Neural cell (in vitro differentiated cells): ENCODE data around the gene LCNL1. TPM values are rescaled to one million over a fixed set of nuclear protein-coding genes. Genes with fewer than 3 reads are reported as not detected.
A peak's percentile ranks its signal among the peaks of the same experiment; 100 is the strongest.

ENCODE experiments used
- H2AFZ ChIP-seq: fragments of 200-600, 300-800 bp; sonication (generic), shearing (Covaris generic); 2 replicates; pipeline ENCODE4 v1.6.0; 2014; ENCODE audit warnings: low read depth, mild to moderate bottlenecking, antibody characterized with exemption, low read length, moderate library complexity
- H3F3A ChIP-seq: fragments of 200-600 bp; shearing (Covaris generic); 2 replicates; pipeline ENCODE4 v1.6.1; 2016; ENCODE audit warnings: mild to moderate bottlenecking, moderate library complexity, mixed read lengths, antibody characterized with exemption, low read length; ENCODE audit not compliant: insufficient read depth, poor library complexity, severe bottlenecking
- H3K27ac ChIP-seq: fragments of 200-600, 300-800 bp; sonication (generic), shearing (Covaris generic); 2 replicates; pipeline ENCODE4 v1.5.1; 2014; ENCODE audit warnings: mild to moderate bottlenecking, low read length, moderate library complexity
- H3K27me3 ChIP-seq: fragments of 300-800, 200-600 bp; sonication (generic), shearing (Covaris generic); 2 replicates; pipeline ENCODE4 v1.6.0; 2014; ENCODE audit warnings: mild to moderate bottlenecking, low read depth, low read length, moderate library complexity; ENCODE audit not compliant: insufficient read depth
- H3K36me3 ChIP-seq: fragments of 300-800, 200-600 bp; sonication (generic), shearing (Covaris generic); 2 replicates; pipeline ENCODE4 v1.5.1; 2014; ENCODE audit warnings: mild to moderate bottlenecking, antibody characterized with exemption, low read length, moderate library complexity; ENCODE audit not compliant: insufficient read depth
- H3K4me2 ChIP-seq: fragments of 300-800, 200-600 bp; sonication (generic), shearing (Covaris generic); 2 replicates; pipeline ENCODE4 v1.6.0; 2014; ENCODE audit warnings: mild to moderate bottlenecking, low read length
- H3K4me3 ChIP-seq: fragments of 300-800, 200-600 bp; sonication (generic), shearing (Covaris generic); 2 replicates; pipeline ENCODE4 v1.5.1; 2014; ENCODE audit warnings: mild to moderate bottlenecking, low read length, moderate library complexity
- H3K79me2 ChIP-seq: fragments of 200-600 bp; shearing (Covaris generic); replicated peaks from 2 replicates; pipeline ENCODE4 v1.6.0; 2014; ENCODE audit warnings: mild to moderate bottlenecking, low read length, moderate library complexity; ENCODE audit not compliant: insufficient read depth
- H3K9ac ChIP-seq: fragments of 300-800, 200-600 bp; sonication (generic), shearing (Covaris generic); 2 replicates; pipeline ENCODE4 v1.6.1; 2016; ENCODE audit warnings: mild to moderate bottlenecking, low read length, mixed read lengths
- H3K9me2 ChIP-seq: fragments of 200-600 bp; shearing (Covaris generic); 2 replicates; pipeline ENCODE4 v1.6.1; 2016; ENCODE audit warnings: mild to moderate bottlenecking, low read length, mixed read lengths; ENCODE audit not compliant: insufficient read depth
- H3K9me3 ChIP-seq: fragments of 200-600, 300-800 bp; sonication (generic), shearing (Covaris generic); 2 replicates; pipeline ENCODE4 v1.6.1; 2016; ENCODE audit warnings: mild to moderate bottlenecking, mixed run types, low read length, moderate library complexity, mixed read lengths
- H4K20me1 ChIP-seq: fragments of 200-600 bp; shearing (Covaris generic); 2 replicates; pipeline ENCODE4 v1.6.1; 2016; ENCODE audit warnings: mild to moderate bottlenecking, mixed run types; ENCODE audit not compliant: insufficient read depth
- EP300 ChIP-seq: fragments of 450-650 bp; conservative IDR thresholded peaks from 2 replicates; pipeline ENCODE4 v1.6.1; 2014; ENCODE audit warnings: antibody characterized with exemption, mild to moderate bottlenecking, moderate library complexity; ENCODE audit not compliant: poor library complexity, severe bottlenecking
- EZH2 ChIP-seq: fragments of 200-600, 300-800 bp; shearing (Covaris generic), sonication (generic); IDR thresholded peaks from 2 replicates; pipeline ENCODE4 v1.6.1; 2014; ENCODE audit warnings: antibody characterized with exemption, low read length, borderline replicate concordance, mild to moderate bottlenecking; ENCODE audit not compliant: insufficient read depth, poor library complexity, severe bottlenecking
- MXI1 ChIP-seq: fragments of 450-650 bp; conservative IDR thresholded peaks from 2 replicates; pipeline ENCODE4 v1.6.1; 2014; ENCODE audit warnings: antibody characterized with exemption, mild to moderate bottlenecking; ENCODE audit not compliant: poor library complexity, severe bottlenecking
- POLR2AphosphoS5 ChIP-seq: IDR thresholded peaks from 2 replicates; pipeline ENCODE4 v1.6.1; 2012
- RAD21 ChIP-seq: fragments of 450-650 bp; conservative IDR thresholded peaks from 2 replicates; pipeline ENCODE4 v1.6.1; 2014; ENCODE audit warnings: antibody characterized with exemption, mild to moderate bottlenecking, moderate library complexity
- SMC3 ChIP-seq: fragments of 450-650 bp; conservative IDR thresholded peaks from 2 replicates; pipeline ENCODE4 v1.6.1; 2014; ENCODE audit warnings: antibody characterized with exemption, mild to moderate bottlenecking, moderate library complexity; ENCODE audit not compliant: poor library complexity
- TAF1 ChIP-seq: IDR thresholded peaks from 2 replicates; pipeline ENCODE4 v1.6.1; 2012; ENCODE audit warnings: low read depth
- polyA plus RNA-seq: library from polyadenylated mRNA; depleted of rRNA; stranded (reverse); fragments of >200 nt; gene quantifications from 2 replicates; pipeline ENCODE4 v1.2.3, GENCODE V29; 2014
- TF ChIP-seq, protein P1 (sequence below): fragments of 450-650 bp; IDR thresholded peaks from 2 replicates; pipeline ENCODE4 v1.5.1; 2014; ENCODE audit warnings: antibody characterized with exemption, mild to moderate bottlenecking, moderate library complexity; ENCODE audit not compliant: poor library complexity, severe bottlenecking
- TF ChIP-seq, protein P2 (sequence below): IDR thresholded peaks from 2 replicates; pipeline ENCODE4 v1.6.1; 2012; ENCODE audit warnings: borderline replicate concordance

Gene LCNL1
- polyA plus RNA-seq, 1 donor from 2014 or later = not detected

DNA sequence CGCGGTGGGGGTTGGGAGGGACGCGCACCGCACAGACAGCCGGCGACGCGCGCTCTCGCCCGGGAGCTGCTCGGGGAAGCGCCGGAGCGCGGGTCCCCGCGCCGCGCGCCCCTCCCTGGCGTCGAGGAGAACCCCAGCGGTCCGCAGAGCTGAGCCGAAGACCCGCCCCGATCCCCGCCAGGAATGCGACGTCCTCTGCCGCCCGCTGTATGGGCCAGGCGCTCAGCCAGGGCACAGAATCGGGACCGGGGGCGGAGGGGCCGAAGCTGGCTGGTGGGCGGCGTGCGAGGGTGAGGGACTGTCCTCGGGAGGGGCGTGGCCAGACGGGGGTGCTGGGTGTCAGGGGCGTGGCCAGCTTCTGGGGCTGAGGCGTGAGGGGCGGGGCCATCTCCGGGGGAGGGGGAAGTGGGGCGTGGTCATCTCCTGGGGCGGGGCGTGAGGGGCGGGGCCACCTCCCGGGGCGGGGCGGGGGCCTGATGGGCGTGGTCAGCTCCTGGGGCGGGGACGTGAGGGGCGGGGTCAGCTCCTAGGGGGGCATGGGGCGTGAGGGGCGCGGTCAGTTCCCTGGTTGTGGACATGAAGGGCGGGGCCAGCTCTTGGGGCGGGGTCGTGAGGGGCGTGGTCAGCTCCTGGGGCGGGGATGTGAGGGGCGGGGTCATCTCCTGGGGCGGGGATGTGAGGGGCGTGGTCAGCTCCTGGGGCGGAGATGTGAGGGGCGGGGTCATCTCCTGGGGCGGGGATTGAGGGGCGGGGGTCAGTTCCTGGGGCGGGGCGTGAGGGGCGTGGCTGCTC, 4.5 kb upstream of the LCNL1 start:
- H3K79me2 ChIP-seq = no peaks in the 10 kb centered on the region
- no peaks in the 10 kb centered on the region for H4K20me1 ChIP-seq
- H3K4me2 ChIP-seq = no peak overlapping the region
- H3K9me3 ChIP-seq = no peaks in the 10 kb centered on the region
- no peaks in the 10 kb centered on the region for H3K36me3 ChIP-seq
- no peak for TF ChIP-seq POLR2AphosphoS5
- TF ChIP-seq, protein P1, sequence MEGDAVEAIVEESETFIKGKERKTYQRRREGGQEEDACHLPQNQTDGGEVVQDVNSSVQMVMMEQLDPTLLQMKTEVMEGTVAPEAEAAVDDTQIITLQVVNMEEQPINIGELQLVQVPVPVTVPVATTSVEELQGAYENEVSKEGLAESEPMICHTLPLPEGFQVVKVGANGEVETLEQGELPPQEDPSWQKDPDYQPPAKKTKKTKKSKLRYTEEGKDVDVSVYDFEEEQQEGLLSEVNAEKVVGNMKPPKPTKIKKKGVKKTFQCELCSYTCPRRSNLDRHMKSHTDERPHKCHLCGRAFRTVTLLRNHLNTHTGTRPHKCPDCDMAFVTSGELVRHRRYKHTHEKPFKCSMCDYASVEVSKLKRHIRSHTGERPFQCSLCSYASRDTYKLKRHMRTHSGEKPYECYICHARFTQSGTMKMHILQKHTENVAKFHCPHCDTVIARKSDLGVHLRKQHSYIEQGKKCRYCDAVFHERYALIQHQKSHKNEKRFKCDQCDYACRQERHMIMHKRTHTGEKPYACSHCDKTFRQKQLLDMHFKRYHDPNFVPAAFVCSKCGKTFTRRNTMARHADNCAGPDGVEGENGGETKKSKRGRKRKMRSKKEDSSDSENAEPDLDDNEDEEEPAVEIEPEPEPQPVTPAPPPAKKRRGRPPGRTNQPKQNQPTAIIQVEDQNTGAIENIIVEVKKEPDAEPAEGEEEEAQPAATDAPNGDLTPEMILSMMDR = peak; percentile 20
- H3F3A ChIP-seq = no peaks in the 10 kb centered on the region
- H3K9ac ChIP-seq = peak overlapping the region; percentile 46
- H3K4me3 ChIP-seq = peak overlapping the region; percentile 64
- H2AFZ ChIP-seq = no peak overlapping the region
- peaks cover 12% of the 10 kb centered on the region for H3K27me3 ChIP-seq
- no peaks in the 10 kb centered on the region for H3K9me2 ChIP-seq
- H3K27ac ChIP-seq = no peak overlapping the region

DNA sequence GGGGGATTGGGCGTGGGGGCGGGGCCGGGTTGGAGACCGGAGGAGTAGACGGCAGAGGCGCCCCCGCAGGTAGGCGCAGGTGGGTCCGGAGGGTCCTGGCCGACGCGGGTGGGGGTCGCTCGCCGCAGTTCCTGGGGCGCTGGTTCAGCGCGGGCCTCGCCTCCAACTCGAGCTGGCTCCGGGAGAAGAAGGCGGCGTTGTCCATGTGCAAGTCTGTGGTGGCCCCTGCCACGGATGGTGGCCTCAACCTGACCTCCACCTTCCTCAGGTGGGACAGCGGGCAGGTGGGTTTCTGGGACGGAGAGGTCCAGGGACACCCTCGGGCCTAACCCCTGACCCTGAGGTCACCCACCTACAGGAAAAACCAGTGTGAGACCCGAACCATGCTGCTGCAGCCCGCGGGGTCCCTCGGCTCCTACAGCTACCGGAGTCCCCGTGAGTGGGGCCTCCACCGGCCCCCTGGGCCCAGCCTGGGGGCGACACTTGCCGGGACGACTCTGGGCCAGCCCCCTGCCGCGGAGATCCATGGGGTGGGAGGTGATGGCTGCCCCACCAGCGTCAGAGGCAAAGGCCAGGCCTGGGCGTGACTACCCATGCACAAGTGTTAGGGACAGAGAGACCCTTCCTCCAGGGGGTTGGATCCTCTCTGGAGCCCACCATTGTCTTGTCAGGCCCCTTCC, 3.8 kb upstream of the LCNL1 start:
- Histone ChIP-seq H3K4me2 (no peak overlapping the region), H2AFZ (no peak overlapping the region), H3K27ac (no peak overlapping the region), H3F3A (no peaks in the 10 kb centered on the region), H3K9ac (no peak overlapping the region), H3K9me3 (no peaks in the 10 kb centered on the region), H3K27me3 (peaks cover 19% of the 10 kb centered on the region), H3K9me2 (no peaks in the 10 kb centered on the region), H3K4me3 (no peak overlapping the region), H4K20me1 (no peaks in the 10 kb centered on the region), H3K79me2 (no peaks in the 10 kb centered on the region), H3K36me3 (no peaks in the 10 kb centered on the region)
- TF ChIP-seq EP300 = no peak
- TF ChIP-seq EZH2 = no peak
- TF ChIP-seq, protein P2, sequence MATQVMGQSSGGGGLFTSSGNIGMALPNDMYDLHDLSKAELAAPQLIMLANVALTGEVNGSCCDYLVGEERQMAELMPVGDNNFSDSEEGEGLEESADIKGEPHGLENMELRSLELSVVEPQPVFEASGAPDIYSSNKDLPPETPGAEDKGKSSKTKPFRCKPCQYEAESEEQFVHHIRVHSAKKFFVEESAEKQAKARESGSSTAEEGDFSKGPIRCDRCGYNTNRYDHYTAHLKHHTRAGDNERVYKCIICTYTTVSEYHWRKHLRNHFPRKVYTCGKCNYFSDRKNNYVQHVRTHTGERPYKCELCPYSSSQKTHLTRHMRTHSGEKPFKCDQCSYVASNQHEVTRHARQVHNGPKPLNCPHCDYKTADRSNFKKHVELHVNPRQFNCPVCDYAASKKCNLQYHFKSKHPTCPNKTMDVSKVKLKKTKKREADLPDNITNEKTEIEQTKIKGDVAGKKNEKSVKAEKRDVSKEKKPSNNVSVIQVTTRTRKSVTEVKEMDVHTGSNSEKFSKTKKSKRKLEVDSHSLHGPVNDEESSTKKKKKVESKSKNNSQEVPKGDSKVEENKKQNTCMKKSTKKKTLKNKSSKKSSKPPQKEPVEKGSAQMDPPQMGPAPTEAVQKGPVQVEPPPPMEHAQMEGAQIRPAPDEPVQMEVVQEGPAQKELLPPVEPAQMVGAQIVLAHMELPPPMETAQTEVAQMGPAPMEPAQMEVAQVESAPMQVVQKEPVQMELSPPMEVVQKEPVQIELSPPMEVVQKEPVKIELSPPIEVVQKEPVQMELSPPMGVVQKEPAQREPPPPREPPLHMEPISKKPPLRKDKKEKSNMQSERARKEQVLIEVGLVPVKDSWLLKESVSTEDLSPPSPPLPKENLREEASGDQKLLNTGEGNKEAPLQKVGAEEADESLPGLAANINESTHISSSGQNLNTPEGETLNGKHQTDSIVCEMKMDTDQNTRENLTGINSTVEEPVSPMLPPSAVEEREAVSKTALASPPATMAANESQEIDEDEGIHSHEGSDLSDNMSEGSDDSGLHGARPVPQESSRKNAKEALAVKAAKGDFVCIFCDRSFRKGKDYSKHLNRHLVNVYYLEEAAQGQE = no peak
- TF ChIP-seq TAF1 = no peak
- TF ChIP-seq, protein P1 = no peak
- TF ChIP-seq SMC3 = no peak
- no peak for TF ChIP-seq MXI1
- TF ChIP-seq POLR2AphosphoS5 = no peak
- TF ChIP-seq RAD21 = no peak
